DND-41 (cell line): ENCODE results near the gene MCUB.

Source experiments
- ATAC-seq: fragments of 200-7000 bp; cut with Tn5 transposase; 3 replicates; pipeline ENCODE4 v1.9.1; 2021; ENCODE audit warnings: low read depth; ENCODE audit not compliant: insufficient read depth
- DNase-seq: peaks from one replicate; pipeline ENCODE4 v3.0.0-alpha.2; 2020
- H2AFZ ChIP-seq: 2 replicates; pipeline ENCODE4 v1.6.0; 2012; ENCODE audit warnings: low read depth, low read length
- H3K27ac ChIP-seq: 2 replicates; pipeline ENCODE4 v1.5.1; 2012; ENCODE audit warnings: low read length, inconsistent platforms
- H3K27me3 ChIP-seq: fragments of 200-600 bp; sonication (generic); 2 replicates; pipeline ENCODE4 v1.6.0; 2012; ENCODE audit warnings: low read length, mild to moderate bottlenecking, inconsistent platforms; ENCODE audit not compliant: insufficient read depth, poor library complexity
- H3K36me3 ChIP-seq: 2 replicates; pipeline ENCODE4 v1.5.1; 2012; ENCODE audit warnings: low read length, inconsistent platforms; ENCODE audit not compliant: insufficient read depth
- H3K4me1 ChIP-seq: 2 replicates; pipeline ENCODE4 v1.5.1; 2012; ENCODE audit warnings: mild to moderate bottlenecking, low read length; ENCODE audit not compliant: insufficient read depth
- H3K4me2 ChIP-seq: 2 replicates; pipeline ENCODE4 v1.6.0; 2012; ENCODE audit warnings: mild to moderate bottlenecking, moderate library complexity, low read length, inconsistent platforms; ENCODE audit not compliant: insufficient read depth
- H3K4me3 ChIP-seq, 2 experiments: fragments of 200-600 bp in 1 of 2; shearing (Covaris generic) in 1 of 2; 2 replicates each; pipeline ENCODE4 v1.5.1; 2012 to 2016; ENCODE audit warnings: inconsistent platforms in 2 of 2, low read length in 2 of 2, mild to moderate bottlenecking in 2 of 2, low read depth in 1 of 2, moderate library complexity in 1 of 2
- H3K79me2 ChIP-seq: 2 replicates; pipeline ENCODE4 v1.6.0; 2012; ENCODE audit warnings: low read length, inconsistent platforms; ENCODE audit not compliant: insufficient read depth
- H3K9ac ChIP-seq: 2 replicates; pipeline ENCODE4 v1.6.0; 2012; ENCODE audit warnings: low read depth, mild to moderate bottlenecking, inconsistent platforms, low read length, moderate library complexity
- H3K9me3 ChIP-seq: 2 replicates; pipeline ENCODE4 v1.5.1; 2012; ENCODE audit warnings: low read length, moderate library complexity, mild to moderate bottlenecking, inconsistent platforms; ENCODE audit not compliant: insufficient read depth, severe bottlenecking
- H4K20me1 ChIP-seq: 2 replicates; pipeline ENCODE4 v1.6.0; 2012; ENCODE audit warnings: low read length; ENCODE audit not compliant: insufficient read depth
- EZH2 ChIP-seq: IDR thresholded peaks from 3 replicates; pipeline ENCODE4 v1.6.1; 2012; ENCODE audit warnings: borderline replicate concordance, low read depth, mild to moderate bottlenecking, moderate library complexity, low read length, inconsistent platforms; ENCODE audit not compliant: severe bottlenecking
- TF ChIP-seq, protein P1 (sequence below): IDR thresholded peaks from 2 replicates; pipeline ENCODE4 v1.5.1; 2012; ENCODE audit warnings: borderline replicate concordance, low read length, moderate library complexity, mild to moderate bottlenecking; ENCODE audit not compliant: poor library complexity, severe bottlenecking; ENCODE audit errors: extremely low read depth

MCUB gene

DNA sequence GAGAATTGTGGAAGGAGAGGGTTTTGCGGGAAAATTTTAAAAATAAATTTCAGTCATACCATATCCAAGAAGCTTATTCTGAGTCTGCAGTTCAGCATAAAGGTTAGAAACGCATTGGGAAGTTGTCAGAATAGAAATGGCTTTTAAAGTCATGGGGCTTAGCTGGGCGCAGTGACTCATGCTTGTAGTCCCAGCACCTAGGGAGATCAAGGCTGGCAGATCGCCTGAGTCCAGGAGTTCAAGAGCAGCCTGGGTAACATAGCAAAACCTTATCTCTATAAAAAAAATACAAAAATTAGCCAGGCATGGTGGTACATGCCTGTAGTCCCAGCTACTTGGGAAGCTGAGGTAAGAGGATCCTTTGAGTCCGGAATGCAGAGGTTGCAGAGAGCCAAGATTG is 173.7 kb downstream of the MCUB start:
- Histone ChIP-seq H3K79me2 (no peaks in the 10 kb centered on the region), H3K4me3 (no peak overlapping the region), H3K27me3 (no peaks in the 10 kb centered on the region), H4K20me1 (no peaks in the 10 kb centered on the region), H3K9ac (no peak overlapping the region), H3K27ac (no peak overlapping the region), H2AFZ (no peak overlapping the region), H3K36me3 (no peaks in the 10 kb centered on the region), H3K4me1 (peaks cover 16% of the 10 kb centered on the region), H3K9me3 (no peaks in the 10 kb centered on the region), H3K4me2 (no peak overlapping the region)
- TF ChIP-seq EZH2 = no peak
- TF ChIP-seq, protein P1, sequence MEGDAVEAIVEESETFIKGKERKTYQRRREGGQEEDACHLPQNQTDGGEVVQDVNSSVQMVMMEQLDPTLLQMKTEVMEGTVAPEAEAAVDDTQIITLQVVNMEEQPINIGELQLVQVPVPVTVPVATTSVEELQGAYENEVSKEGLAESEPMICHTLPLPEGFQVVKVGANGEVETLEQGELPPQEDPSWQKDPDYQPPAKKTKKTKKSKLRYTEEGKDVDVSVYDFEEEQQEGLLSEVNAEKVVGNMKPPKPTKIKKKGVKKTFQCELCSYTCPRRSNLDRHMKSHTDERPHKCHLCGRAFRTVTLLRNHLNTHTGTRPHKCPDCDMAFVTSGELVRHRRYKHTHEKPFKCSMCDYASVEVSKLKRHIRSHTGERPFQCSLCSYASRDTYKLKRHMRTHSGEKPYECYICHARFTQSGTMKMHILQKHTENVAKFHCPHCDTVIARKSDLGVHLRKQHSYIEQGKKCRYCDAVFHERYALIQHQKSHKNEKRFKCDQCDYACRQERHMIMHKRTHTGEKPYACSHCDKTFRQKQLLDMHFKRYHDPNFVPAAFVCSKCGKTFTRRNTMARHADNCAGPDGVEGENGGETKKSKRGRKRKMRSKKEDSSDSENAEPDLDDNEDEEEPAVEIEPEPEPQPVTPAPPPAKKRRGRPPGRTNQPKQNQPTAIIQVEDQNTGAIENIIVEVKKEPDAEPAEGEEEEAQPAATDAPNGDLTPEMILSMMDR = no peak
- ATAC-seq (no peak), DNase-seq (no peak)

DNA sequence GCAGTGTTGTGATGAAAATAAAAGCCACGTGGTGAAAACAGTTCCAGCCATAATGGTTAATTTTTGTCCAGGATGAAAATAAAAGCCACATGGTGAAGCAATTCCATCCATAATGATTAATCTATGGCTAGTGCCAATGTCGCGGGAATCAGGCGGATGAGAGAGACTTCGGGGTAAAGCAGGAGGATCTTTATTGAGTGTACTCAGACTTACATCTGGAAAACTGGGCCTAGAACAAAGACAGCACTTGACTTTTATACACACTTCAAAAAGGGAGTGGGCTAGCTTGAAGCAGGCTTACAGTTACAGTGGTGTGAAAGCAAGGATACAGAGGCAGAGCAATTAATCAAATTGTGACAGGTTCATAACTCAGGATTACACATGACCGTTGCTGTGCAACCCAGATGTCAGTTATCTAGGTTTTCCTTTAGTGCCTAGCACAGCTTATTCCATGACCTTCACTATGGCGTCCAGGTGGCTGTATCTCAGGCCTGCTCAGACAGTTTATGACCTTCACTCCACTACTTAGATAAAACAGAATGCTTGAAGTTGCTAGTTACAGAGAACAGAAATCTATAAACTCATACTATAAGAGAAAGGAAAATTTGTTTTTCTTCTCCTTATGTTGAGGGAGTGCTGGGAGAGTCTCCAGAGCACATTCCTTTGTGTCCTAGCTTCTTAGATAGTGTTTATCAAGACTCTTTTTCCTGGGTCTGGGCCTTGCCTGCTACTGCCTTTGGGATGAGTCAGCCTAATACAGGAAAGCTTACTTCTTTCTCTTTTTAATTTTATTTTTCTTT is 175.7 kb downstream of the MCUB start:
- TF ChIP-seq, protein P1 = no peak
- no peak for TF ChIP-seq EZH2
- no peak for ATAC-seq
- no peak overlapping the region for H3K27ac ChIP-seq
- no peak overlapping the region for H2AFZ ChIP-seq
- DNase-seq = no peak
- H3K36me3 ChIP-seq = no peaks in the 10 kb centered on the region
- no peaks in the 10 kb centered on the region for H3K27me3 ChIP-seq
- H3K4me1 ChIP-seq = no peaks in the 10 kb centered on the region
- H3K4me2 ChIP-seq = no peak overlapping the region
- H3K9me3 ChIP-seq = no peaks in the 10 kb centered on the region
- no peak overlapping the region for H3K4me3 ChIP-seq
- H4K20me1 ChIP-seq = no peaks in the 10 kb centered on the region
- no peak overlapping the region for H3K9ac ChIP-seq
- H3K79me2 ChIP-seq = no peaks in the 10 kb centered on the region
